GM12801 (cell line): ENCODE measurements around the gene USO1.

Experiments used
- TF ChIP-seq, protein P1 (sequence below): IDR thresholded peaks from one replicate; pipeline ENCODE4 v1.5.1; 2011; ENCODE audit warnings: control low read depth; ENCODE audit not compliant: insufficient read length; ENCODE audit errors: extremely low read depth

Gene USO1

DNA sequence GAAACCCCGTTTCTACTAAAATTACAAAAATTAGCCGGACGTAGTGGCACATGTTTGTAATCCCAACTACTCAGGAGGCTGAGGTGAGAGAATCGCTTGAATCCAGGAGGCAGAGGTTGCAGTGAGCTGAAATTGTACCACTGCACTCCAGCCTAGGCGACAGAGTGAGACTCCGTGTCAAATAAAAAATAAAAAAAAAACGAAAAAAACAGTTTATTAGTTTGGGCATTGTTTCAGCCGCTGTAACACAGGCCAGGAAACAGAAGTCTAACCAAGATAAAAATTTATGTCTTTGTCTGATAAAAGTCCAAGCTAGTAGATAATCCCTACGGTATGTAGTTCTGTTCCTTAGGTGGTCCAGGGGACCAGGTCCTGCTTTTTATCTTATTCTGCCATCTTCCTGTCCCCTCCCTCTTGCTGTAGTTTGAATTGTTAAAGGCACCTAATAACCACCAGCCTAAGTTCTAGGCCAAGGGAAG is 21.4 kb downstream of the USO1 start:
- TF ChIP-seq, protein P1, sequence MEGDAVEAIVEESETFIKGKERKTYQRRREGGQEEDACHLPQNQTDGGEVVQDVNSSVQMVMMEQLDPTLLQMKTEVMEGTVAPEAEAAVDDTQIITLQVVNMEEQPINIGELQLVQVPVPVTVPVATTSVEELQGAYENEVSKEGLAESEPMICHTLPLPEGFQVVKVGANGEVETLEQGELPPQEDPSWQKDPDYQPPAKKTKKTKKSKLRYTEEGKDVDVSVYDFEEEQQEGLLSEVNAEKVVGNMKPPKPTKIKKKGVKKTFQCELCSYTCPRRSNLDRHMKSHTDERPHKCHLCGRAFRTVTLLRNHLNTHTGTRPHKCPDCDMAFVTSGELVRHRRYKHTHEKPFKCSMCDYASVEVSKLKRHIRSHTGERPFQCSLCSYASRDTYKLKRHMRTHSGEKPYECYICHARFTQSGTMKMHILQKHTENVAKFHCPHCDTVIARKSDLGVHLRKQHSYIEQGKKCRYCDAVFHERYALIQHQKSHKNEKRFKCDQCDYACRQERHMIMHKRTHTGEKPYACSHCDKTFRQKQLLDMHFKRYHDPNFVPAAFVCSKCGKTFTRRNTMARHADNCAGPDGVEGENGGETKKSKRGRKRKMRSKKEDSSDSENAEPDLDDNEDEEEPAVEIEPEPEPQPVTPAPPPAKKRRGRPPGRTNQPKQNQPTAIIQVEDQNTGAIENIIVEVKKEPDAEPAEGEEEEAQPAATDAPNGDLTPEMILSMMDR: no peak

DNA sequence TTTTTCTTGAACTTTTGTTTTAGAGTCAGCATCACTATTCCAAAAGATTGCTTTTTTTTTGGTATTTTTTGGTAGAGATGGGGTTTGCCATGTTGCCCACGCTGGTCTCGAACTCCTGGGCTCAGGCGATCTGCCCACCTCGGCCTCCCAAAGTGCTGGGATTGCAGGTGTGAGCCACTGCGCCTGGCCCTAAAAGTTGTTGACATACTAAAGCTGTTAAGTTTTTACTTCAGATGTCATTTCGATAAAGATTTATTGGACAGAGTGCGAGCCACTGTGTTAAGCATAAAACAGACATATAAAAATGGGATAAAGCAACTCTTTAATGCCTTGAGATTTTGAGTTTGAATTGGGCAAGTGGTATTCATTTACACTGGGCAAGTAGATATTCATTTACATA is 28.3 kb downstream of the USO1 start:
- TF ChIP-seq, protein P1: no peak

DNA sequence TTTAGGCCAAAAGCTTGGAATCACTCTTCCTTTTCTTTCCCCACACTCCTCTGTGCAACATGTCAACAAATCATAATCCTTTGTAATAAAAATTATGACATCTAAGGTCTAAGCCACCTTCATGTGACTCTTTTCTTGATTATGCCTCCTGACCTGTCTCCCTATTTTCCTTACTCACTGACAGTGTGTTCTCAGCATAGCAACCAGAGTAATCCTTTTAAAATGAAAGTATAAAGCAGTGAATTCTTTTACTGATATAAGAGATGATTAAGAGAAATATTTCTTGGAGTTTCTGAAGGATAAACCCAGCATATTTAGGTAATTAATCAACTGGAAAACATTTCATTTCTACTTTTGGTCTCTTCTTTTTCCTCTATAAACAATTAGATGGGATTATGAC is 44.7 kb downstream of the USO1 start:
- TF ChIP-seq, protein P1: no peak

DNA sequence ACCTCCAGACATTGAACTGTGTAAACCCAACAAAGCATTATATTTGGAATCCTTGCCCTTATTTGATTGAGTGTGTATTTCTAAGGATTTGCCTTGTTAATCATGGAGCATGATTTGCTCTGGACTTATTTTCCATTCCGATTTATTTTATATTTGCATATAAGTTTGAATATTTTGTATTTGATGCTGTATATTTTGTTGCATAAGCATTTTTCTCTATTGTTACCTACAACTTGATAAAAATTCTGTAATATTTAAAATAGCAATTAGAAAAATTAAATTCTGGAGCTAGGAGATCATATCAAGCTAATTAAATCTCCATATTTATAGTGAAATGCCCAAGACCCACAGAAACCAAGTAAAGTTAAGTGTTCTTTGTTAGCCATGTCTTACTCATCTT is 47.2 kb downstream of the USO1 start:
- TF ChIP-seq, protein P1: no peak

DNA sequence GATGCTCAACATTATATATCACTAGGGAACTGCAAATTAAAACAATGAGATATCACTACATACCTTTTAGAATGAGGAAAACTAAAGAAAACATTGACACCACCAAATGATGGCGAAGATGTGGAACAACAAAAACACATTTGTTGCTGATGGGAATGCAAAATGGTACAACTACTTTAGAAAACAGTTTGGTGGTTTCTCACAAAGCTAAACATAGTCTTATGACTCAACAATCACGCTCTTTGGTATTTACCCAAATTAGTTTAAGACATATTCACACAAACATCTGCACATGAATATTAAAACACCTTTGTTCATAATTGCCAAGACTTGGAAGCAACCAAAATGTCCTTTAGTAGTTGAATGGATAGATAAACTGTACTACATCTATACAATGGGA is 53.2 kb downstream of the USO1 start:
- TF ChIP-seq, protein P1: no peak

DNA sequence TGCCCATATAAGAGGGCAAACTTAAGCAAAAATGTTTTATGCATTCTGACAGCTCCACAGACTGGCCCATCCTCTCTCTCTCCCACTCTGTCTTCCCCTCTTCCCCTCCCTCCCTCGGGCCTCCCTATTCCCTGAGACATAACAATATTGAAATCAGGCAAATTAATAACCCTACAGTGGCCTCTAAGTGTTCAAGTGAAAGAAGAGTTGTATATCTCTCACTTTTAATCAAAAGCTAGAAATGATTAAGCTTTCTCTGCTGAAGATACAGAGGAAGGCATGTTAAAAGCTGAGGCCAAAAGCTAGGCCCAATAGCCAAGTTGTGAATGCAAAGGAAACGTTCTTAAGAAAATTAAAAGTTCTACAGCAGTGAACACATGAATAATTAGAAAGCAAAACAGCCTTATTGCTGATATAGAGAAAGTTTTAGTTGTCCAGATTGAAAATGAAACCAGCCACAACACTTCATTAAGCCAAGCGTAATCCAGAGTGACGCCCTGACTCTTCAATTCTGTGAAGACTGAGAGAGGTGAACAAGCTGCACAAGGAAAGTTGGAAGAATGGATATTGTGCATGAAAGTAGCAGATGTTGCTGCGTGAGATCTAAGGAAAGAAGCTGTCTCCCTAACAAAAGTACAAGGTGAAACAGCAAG is 54.9 kb downstream of the USO1 start:
- TF ChIP-seq, protein P1: no peak

DNA sequence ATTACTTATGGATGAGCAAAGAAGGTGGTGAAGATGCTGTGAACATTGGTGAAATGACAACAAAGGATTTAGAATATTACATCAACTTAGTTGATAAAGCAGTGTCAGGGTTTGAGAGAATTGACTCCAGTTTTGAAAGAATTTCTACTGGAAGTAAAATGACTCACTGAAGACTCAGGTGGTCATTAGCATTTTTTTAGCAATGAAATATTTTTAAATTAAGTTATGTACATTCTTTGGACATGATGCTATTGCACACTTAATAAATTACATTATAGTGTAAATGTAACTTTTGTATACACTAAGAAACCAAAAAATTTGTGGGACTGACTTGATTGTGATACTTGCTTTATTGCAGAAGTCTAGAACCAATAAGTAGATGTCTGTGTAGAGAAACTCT is 56.9 kb downstream of the USO1 start:
- TF ChIP-seq, protein P1: no peak

DNA sequence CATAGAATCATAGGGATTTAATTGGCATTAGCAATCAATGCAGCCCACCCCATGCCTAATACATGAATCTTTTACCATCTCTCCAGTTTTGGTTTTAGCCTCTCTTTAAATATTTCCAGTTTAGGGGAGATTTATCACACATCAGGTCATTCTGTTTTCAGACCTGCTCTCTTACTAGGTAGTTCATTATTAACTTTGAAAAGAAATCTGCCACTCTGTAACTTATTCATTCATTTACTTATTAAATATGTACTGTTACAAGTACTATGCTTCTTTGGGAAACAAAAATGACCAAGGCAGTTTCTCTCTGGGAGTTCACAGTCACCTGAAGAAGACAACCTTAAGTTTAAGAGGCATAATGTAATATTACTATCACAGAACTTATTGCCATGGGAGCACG is 62.1 kb downstream of the USO1 start:
- TF ChIP-seq, protein P1: no peak
